Smooth muscle cell (in vitro differentiated cells): ENCODE data around the gene ELMOD2. TPM values are rescaled to one million over a fixed set of nuclear protein-coding genes. Genes with fewer than 3 reads are reported as not detected.

Source experiments
- DNase-seq: peaks from one replicate; lab custom pipeline; 2025; ENCODE audit not compliant: unreplicated experiment; lab: John Stamatoyannopoulos, UW
- H2AFZ ChIP-seq: fragments of 200-600 bp; sonication (generic); 2 replicates; pipeline ENCODE4 v1.6.0; 2016; ENCODE audit warnings: antibody characterized with exemption, low read depth, mild to moderate bottlenecking
- H3F3A ChIP-seq: fragments of 200-600 bp; sonication (generic); 2 replicates; pipeline ENCODE4 v1.6.0; 2017; ENCODE audit warnings: antibody characterized with exemption, low read depth
- H3K27ac ChIP-seq: fragments of 200-600 bp; sonication (generic); 2 replicates; pipeline ENCODE4 v1.5.1; 2016; ENCODE audit warnings: low read depth, mild to moderate bottlenecking
- H3K27me3 ChIP-seq: fragments of 200-600 bp; sonication (generic); 2 replicates; pipeline ENCODE4 v1.6.1; 2016; ENCODE audit warnings: low read depth, mild to moderate bottlenecking
- H3K36me3 ChIP-seq: fragments of 200-600 bp; sonication (generic); 2 replicates; pipeline ENCODE4 v1.5.1; 2016; ENCODE audit warnings: low read depth
- H3K4me1 ChIP-seq: fragments of 200-600 bp; sonication (generic); 2 replicates; pipeline ENCODE4 v1.5.1; 2016; ENCODE audit warnings: low read depth
- H3K4me2 ChIP-seq: fragments of 200-600 bp; sonication (generic); 2 replicates; pipeline ENCODE4 v1.6.0; 2016; ENCODE audit warnings: mild to moderate bottlenecking
- H3K4me3 ChIP-seq: fragments of 200-600 bp; sonication (generic); 2 replicates; pipeline ENCODE4 v1.5.1; 2016; ENCODE audit warnings: mild to moderate bottlenecking
- H3K79me2 ChIP-seq: fragments of 200-600 bp; sonication (generic); 2 replicates; pipeline ENCODE4 v1.6.0; 2016; ENCODE audit warnings: low read depth, mild to moderate bottlenecking
- H3K9ac ChIP-seq: fragments of 200-600 bp; sonication (generic); 2 replicates; pipeline ENCODE4 v1.6.0; 2016; ENCODE audit warnings: low read depth
- H3K9me3 ChIP-seq: fragments of 200-600 bp; sonication (generic); replicated peaks from 2 replicates; pipeline ENCODE4 v1.5.1; 2016; ENCODE audit warnings: low read depth
- H4K20me1 ChIP-seq: fragments of 200-600 bp; sonication (generic); 2 replicates; pipeline ENCODE4 v1.6.0; 2016; ENCODE audit warnings: low read depth
- CTCF ChIP-seq: fragments of 200-600 bp; sonication (generic); IDR thresholded peaks from 2 replicates; pipeline ENCODE4 v1.5.1; 2017; ENCODE audit warnings: borderline replicate concordance, mild to moderate bottlenecking, antibody characterized with exemption; ENCODE audit not compliant: insufficient read depth, poor library complexity, severe bottlenecking
- WGBS: methylation state at CpG from one replicate; pipeline ENCODE4 v1.1.7; 2016; ENCODE audit warnings: low lambda C conversion rate; 5-methylcytosine and 5-hydroxymethylcytosine counted together
- polyA plus RNA-seq: library from polyadenylated mRNA; unstranded; fragments of >200 nt; fragmentation: Nextera tagmentation; extraction: Ambion mirVana; gene quantifications from 2 replicates; pipeline ENCODE4 v1.2.1, GENCODE V29; 2016
- total RNA-seq: library from RNA; depleted of rRNA; stranded (reverse); fragments of >200 nt; gene quantifications from 2 replicates; pipeline ENCODE4 v1.2.3, GENCODE V29; 2014

ELMOD2 gene
- total and polyA plus RNA-seq, 2 experiments from 2014 or later = 26.5 to 52.9 TPM

GRCh38 chr4:140557831-140558435, 34.0 kb downstream of the ELMOD2 start:
- Histone ChIP-seq H3K4me2 (no peak overlapping the region), H3K27me3 (peaks cover 35% of the 10 kb centered on the region), H3K36me3 (no peaks in the 10 kb centered on the region), H2AFZ (no peak overlapping the region), H3K4me1 (no peaks in the 10 kb centered on the region), H3K79me2 (no peaks in the 10 kb centered on the region), H3K4me3 (no peak overlapping the region), H3K9me3 (no peaks in the 10 kb centered on the region), H3K9ac (no peak overlapping the region), H4K20me1 (no peaks in the 10 kb centered on the region), H3F3A (no peaks in the 10 kb centered on the region), H3K27ac (no peak overlapping the region)
- TF ChIP-seq CTCF = no peak
- WGBS = 59% methylated on average over 4 of the region's 4 CpGs
- DNase-seq = no peak

- no peak for TF ChIP-seq CTCF
- Histone ChIP-seq H3K4me2 (no peak overlapping the region), H3K9me3 (no peaks in the 10 kb centered on the region), H4K20me1 (no peaks in the 10 kb centered on the region), H3K79me2 (no peaks in the 10 kb centered on the region), H3F3A (no peaks in the 10 kb centered on the region), H3K36me3 (no peaks in the 10 kb centered on the region), H3K4me1 (no peaks in the 10 kb centered on the region), H2AFZ (no peak overlapping the region), H3K9ac (no peak overlapping the region), H3K4me3 (no peak overlapping the region), H3K27me3 (peaks cover 45% of the 10 kb centered on the region), H3K27ac (no peak overlapping the region)
- 89% methylated on average over 6 of the region's 6 CpGs for WGBS
- no peak for DNase-seq
Measured at GRCh38 chr4:140559696-140560095, 35.7 kb downstream of the ELMOD2 start.

GRCh38 chr4:140568507-140569306, 44.7 kb downstream of the ELMOD2 start, which contains the start of gene UCP1:
Gene UCP1 (minus strand): TSS chr4:140568961. CDS start chr4:140568729, 232 bp downstream.
- Histone ChIP-seq H3K4me1 (peaks cover 7% of the 10 kb centered on the region), H3K9ac (no peak within 1 kb of the TSS), H3K9me3 (no peaks in the 10 kb centered on the region), H3K36me3 (no peaks in the 10 kb centered on the region), H4K20me1 (no peaks in the 10 kb centered on the region), H3K4me3 (peak within 1 kb of the TSS; percentile 58), H3K27ac (no peak within 1 kb of the TSS), H3K4me2 (peak within 1 kb of the TSS; percentile 94), H3F3A (no peaks in the 10 kb centered on the region), H2AFZ (peak within 1 kb of the TSS; percentile 49), H3K79me2 (no peaks in the 10 kb centered on the region), H3K27me3 (peaks cover 90% of the 10 kb centered on the region)
- DNase-seq = no peak
- TF ChIP-seq CTCF = no peak
- WGBS = 2% methylated on average over 64 of the region's 69 CpGs

- Histone ChIP-seq H3K27ac (no peak overlapping the region), H3K9ac (no peak overlapping the region), H3K4me1 (peaks cover 7% of the 10 kb centered on the region), H3K36me3 (no peaks in the 10 kb centered on the region), H2AFZ (peak overlapping the region; percentile 49), H3K27me3 (peaks cover 89% of the 10 kb centered on the region), H4K20me1 (no peaks in the 10 kb centered on the region), H3K79me2 (no peaks in the 10 kb centered on the region), H3K9me3 (no peaks in the 10 kb centered on the region), H3F3A (no peaks in the 10 kb centered on the region), H3K4me3 (peak overlapping the region; percentile 58), H3K4me2 (peak overlapping the region; percentile 94)
- 57% methylated on average over 7 of the region's 7 CpGs for WGBS
- no peak for TF ChIP-seq CTCF
- no peak for DNase-seq
Measured at GRCh38 chr4:140569307-140569638, 45.3 kb downstream of the ELMOD2 start.
